PFSK-1 (cell line): ENCODE measurements around the gene CCDC30.

ENCODE experiments used
- POLR2AphosphoS5 ChIP-seq: IDR thresholded peaks from 2 replicates; pipeline ENCODE4 v1.6.1; 2012; ENCODE audit warnings: low read depth, mild to moderate bottlenecking, control low read depth, low read length, moderate library complexity
- TAF1 ChIP-seq: IDR thresholded peaks from 2 replicates; pipeline ENCODE4 v1.6.1; 2012; ENCODE audit warnings: low read length, control low read depth, borderline replicate concordance; ENCODE audit not compliant: insufficient read depth
- TF ChIP-seq, protein P1 (sequence below), 2 experiments: IDR thresholded peaks; 2 replicates each; pipeline versions ENCODE4 v1.6.1 to v1.8.0; 2011 to 2012; ENCODE audit warnings: low read depth in 2 of 2, low read length in 2 of 2, control low read depth in 1 of 2, inconsistent platforms in 1 of 2, mild to moderate bottlenecking in 1 of 2, moderate library complexity in 1 of 2; ENCODE audit not compliant: insufficient read depth in 1 of 2

DNA sequence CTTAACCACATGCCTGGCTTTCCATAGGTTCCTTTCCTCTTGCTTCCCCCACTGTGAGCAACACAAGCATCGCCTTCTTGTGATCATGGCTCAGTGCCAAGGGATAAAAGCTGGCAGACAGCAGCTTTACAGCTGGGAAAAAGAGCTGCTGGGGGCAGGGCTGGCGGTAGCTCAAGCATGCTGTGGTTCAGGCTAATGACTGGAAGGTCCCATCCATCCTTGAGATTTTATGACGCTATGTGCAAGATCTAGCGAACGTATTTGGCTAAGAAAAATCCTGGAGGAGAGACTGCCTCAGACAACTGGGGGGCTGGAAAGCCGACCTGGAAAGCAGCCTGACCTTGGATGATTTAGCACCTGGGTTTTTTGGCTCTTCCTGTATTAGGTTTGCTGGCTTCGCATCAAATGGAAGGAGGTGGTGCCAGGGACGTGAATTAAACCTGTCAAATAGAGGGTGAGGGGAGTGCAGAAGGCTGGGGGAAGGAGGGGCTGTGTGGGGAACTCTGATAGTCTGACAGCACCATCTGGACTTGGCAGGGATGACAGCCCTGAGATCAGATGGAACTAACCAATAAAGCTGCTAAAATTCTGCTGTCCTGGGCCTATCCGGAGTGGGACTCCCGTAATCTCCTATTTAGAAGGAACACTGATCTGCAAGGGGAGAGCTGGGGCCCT is 42.0 kb upstream of the CCDC30 start:
- no peak for TF ChIP-seq TAF1
- TF ChIP-seq POLR2AphosphoS5 = no peak
- TF ChIP-seq, protein P1, sequence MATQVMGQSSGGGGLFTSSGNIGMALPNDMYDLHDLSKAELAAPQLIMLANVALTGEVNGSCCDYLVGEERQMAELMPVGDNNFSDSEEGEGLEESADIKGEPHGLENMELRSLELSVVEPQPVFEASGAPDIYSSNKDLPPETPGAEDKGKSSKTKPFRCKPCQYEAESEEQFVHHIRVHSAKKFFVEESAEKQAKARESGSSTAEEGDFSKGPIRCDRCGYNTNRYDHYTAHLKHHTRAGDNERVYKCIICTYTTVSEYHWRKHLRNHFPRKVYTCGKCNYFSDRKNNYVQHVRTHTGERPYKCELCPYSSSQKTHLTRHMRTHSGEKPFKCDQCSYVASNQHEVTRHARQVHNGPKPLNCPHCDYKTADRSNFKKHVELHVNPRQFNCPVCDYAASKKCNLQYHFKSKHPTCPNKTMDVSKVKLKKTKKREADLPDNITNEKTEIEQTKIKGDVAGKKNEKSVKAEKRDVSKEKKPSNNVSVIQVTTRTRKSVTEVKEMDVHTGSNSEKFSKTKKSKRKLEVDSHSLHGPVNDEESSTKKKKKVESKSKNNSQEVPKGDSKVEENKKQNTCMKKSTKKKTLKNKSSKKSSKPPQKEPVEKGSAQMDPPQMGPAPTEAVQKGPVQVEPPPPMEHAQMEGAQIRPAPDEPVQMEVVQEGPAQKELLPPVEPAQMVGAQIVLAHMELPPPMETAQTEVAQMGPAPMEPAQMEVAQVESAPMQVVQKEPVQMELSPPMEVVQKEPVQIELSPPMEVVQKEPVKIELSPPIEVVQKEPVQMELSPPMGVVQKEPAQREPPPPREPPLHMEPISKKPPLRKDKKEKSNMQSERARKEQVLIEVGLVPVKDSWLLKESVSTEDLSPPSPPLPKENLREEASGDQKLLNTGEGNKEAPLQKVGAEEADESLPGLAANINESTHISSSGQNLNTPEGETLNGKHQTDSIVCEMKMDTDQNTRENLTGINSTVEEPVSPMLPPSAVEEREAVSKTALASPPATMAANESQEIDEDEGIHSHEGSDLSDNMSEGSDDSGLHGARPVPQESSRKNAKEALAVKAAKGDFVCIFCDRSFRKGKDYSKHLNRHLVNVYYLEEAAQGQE (IDR thresholded peaks at IDR 0.05; ENCODE audit: insufficient read depth in 1 of 2, low read depth in 2 of 2, low read length in 2 of 2) = no peak
